Activated CD8-positive, alpha-beta T cell treated with anti-CD3 and anti-CD28 coated beads for 36 hours (primary cell): ENCODE data around the gene MAST3. TPM values are rescaled to one million over a fixed set of nuclear protein-coding genes. Genes with fewer than 3 reads are reported as not detected.

Experiments used
- ATAC-seq: fragments of 200-7000 bp; cut with Tn5 transposase; one replicate; pipeline ENCODE4 v1.10.0; 2021; ENCODE audit warnings: mild to moderate bottlenecking, moderate library complexity
- CTCF ChIA-PET: fragments of 350-600 bp; sonication (Branson Sonifier 250); formaldehyde crosslinking; loops from one replicate; lab custom pipeline; 2021; ENCODE audit warnings: antibody characterized with exemption; lab: Charles Lee
- POLR2A ChIA-PET: fragments of 350-600 bp; sonication (Branson Sonifier 250); formaldehyde crosslinking; loops from one replicate; lab custom pipeline; 2021; ENCODE audit warnings: antibody characterized with exemption; lab: Charles Lee
- DNase-seq: peaks from one replicate; pipeline ENCODE4 v3.0.0-alpha.2; 2020
- H3K27ac Mint-ChIP-seq: one replicate; pipeline ENCODE4 v1.8.0; 2021; ENCODE audit warnings: mild to moderate bottlenecking, mixed read lengths
- H3K27me3 Mint-ChIP-seq: one replicate; pipeline ENCODE4 v1.8.0; 2021; ENCODE audit warnings: mixed read lengths
- H3K36me3 Mint-ChIP-seq: one replicate; pipeline ENCODE4 v1.8.0; 2021; ENCODE audit warnings: low read depth, mixed read lengths
- H3K4me1 Mint-ChIP-seq: one replicate; pipeline ENCODE4 v1.8.0; 2021; ENCODE audit warnings: low read depth, mixed read lengths
- H3K4me3 Mint-ChIP-seq: one replicate; pipeline ENCODE4 v1.8.0; 2021; ENCODE audit warnings: mild to moderate bottlenecking, moderate library complexity, mixed read lengths
- H3K9me3 Mint-ChIP-seq: one replicate; pipeline ENCODE4 v1.8.0; 2021; ENCODE audit warnings: mixed read lengths
- CTCF ChIP-seq: fragments of 200-600 bp; IDR thresholded peaks from one replicate; pipeline ENCODE4 v1.8.0; 2022; ENCODE audit warnings: antibody characterized with exemption, mild to moderate bottlenecking
- intact Hi-C: fragments of 100-400 bp; cut with micrococcal nuclease; formaldehyde crosslinking; loops from one replicate; pipeline ENCODE4 v1.10.0; 2022
- total RNA-seq, 2 experiments: library from RNA; stranded (reverse); gene quantifications; one replicate each; pipeline ENCODE4 v1.2.3, GENCODE V29; 2021

The MAST3 gene
- total RNA-seq, 2 experiments from 2014 or later: 23.1 to 23.3 TPM

- Mint-ChIP-seq H3K27ac (no peak overlapping the region), H3K36me3 (peaks cover 9% of the 10 kb centered on the region), H3K9me3 (no peaks in the 10 kb centered on the region), H3K4me1 (peaks cover 22% of the 10 kb centered on the region), H3K4me3 (no peak overlapping the region), H3K27me3 (no peaks in the 10 kb centered on the region)
- TF ChIP-seq CTCF: no peak
- CTCF ChIA-PET: interaction anchor here (0.8 to 2.4 kb wide), 2 partner anchors 42 to 99 kb away, joined by 3 to 6 read pairs; no protein-coding TSS in a partner anchor
- ATAC-seq: no peak
- intact Hi-C loops: loop anchor here (10.0 kb wide), 1 partner anchor 151 kb away; the partner anchor contains the start of gene ARRDC2
- POLR2A ChIA-PET: interaction anchor here (0.8 kb wide), 1 partner anchor 64 kb away, joined by 4 read pairs; no protein-coding TSS in a partner anchor
- no peak for DNase-seq
Measured at GRCh38 chr19:18155095-18156087, 57.8 kb downstream of the MAST3 start.

- no peaks in the 10 kb centered on the region for H3K9me3 Mint-ChIP-seq
- peak overlapping the region; percentile 46 for H3K27ac Mint-ChIP-seq
- intact Hi-C loops: loop anchor here (10.0 kb wide), 1 partner anchor 151 kb away; the partner anchor contains the start of gene ARRDC2
Measured at GRCh38 chr19:18156268-18156667, 58.7 kb downstream of the MAST3 start.

GRCh38 chr19:18156841-18157464 lies 59.4 kb downstream of the MAST3 start:
- peaks cover 11% of the 10 kb centered on the region for H3K36me3 Mint-ChIP-seq
- intact Hi-C loops: loop anchor here (10.0 kb wide), 1 partner anchor 152 kb away; the partner anchor contains the start of gene ARRDC2
- no peak overlapping the region for H3K27ac Mint-ChIP-seq
- no peak for DNase-seq
- H3K4me3 Mint-ChIP-seq: no peak overlapping the region
- no peaks in the 10 kb centered on the region for H3K9me3 Mint-ChIP-seq
- H3K27me3 Mint-ChIP-seq: no peaks in the 10 kb centered on the region
- TF ChIP-seq CTCF: no peak
- no peak for ATAC-seq
- H3K4me1 Mint-ChIP-seq: peaks cover 21% of the 10 kb centered on the region
- ChIA-PET POLR2A (interaction anchor here (0.9 kb wide), 1 partner anchor 8 kb away, joined by 4 read pairs; no protein-coding TSS in a partner anchor), CTCF (interaction anchor here (2.4 kb wide), 1 partner anchor 44 kb away, joined by 6 read pairs; no protein-coding TSS in a partner anchor)

More at GRCh38 chr19:18156268-18156667, 58.7 kb downstream of the MAST3 start:
- POLR2A ChIA-PET: no interaction called here
- Mint-ChIP-seq H3K36me3 (peaks cover 11% of the 10 kb centered on the region), H3K4me3 (no peak overlapping the region), H3K4me1 (peaks cover 23% of the 10 kb centered on the region), H3K27me3 (no peaks in the 10 kb centered on the region)
- CTCF ChIA-PET: interaction anchor here (0.8 to 2.4 kb wide), 2 partner anchors 43 to 98 kb away, joined by 3 to 6 read pairs; no protein-coding TSS in a partner anchor
- no peak for ATAC-seq
- DNase-seq: no peak
- no peak for TF ChIP-seq CTCF

GRCh38 chr19:18157465-18158063 lies 60.0 kb downstream of the MAST3 start:
- Mint-ChIP-seq H3K27me3 (no peaks in the 10 kb centered on the region), H3K9me3 (no peaks in the 10 kb centered on the region), H3K4me3 (no peak overlapping the region), H3K4me1 (peaks cover 20% of the 10 kb centered on the region), H3K27ac (no peak overlapping the region), H3K36me3 (peaks cover 11% of the 10 kb centered on the region)
- ATAC-seq (no peak), DNase-seq (no peak)
- intact Hi-C loops: loop anchor here (10.0 kb wide), 1 partner anchor 153 kb away; the partner anchor contains the start of gene ARRDC2
- TF ChIP-seq CTCF: no peak
- POLR2A ChIA-PET: interaction anchor here (0.9 kb wide), 1 partner anchor 9 kb away, joined by 4 read pairs; no protein-coding TSS in a partner anchor
- CTCF ChIA-PET: no interaction called here
